ENCODE measurements around the gene WDR77.

Gene WDR77

DNA sequence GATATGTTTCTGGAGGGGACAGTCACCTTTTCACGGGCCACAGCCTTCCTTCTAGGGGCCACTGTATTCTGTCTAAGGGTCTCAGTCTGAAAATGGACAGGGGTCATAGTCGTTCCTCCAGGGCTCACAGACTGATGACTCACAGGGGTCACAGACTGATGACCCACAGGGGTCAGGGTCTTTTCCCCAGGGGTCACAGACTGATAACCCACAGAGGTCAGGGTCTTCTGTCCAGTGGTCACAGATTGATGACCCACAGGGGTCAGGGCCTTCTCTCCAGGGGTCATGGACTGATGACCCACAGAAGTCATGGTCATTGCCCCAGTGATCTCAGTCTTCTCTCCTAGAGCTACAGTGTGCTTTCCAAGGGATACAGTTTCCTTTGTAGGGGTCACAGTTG, 34.3 kb downstream of the WDR77 start:
- TF ChIP-seq, protein P1, sequence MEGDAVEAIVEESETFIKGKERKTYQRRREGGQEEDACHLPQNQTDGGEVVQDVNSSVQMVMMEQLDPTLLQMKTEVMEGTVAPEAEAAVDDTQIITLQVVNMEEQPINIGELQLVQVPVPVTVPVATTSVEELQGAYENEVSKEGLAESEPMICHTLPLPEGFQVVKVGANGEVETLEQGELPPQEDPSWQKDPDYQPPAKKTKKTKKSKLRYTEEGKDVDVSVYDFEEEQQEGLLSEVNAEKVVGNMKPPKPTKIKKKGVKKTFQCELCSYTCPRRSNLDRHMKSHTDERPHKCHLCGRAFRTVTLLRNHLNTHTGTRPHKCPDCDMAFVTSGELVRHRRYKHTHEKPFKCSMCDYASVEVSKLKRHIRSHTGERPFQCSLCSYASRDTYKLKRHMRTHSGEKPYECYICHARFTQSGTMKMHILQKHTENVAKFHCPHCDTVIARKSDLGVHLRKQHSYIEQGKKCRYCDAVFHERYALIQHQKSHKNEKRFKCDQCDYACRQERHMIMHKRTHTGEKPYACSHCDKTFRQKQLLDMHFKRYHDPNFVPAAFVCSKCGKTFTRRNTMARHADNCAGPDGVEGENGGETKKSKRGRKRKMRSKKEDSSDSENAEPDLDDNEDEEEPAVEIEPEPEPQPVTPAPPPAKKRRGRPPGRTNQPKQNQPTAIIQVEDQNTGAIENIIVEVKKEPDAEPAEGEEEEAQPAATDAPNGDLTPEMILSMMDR (IDR thresholded peaks at IDR 0.05; ENCODE audit: insufficient read depth, low read depth, low read length, missing control alignments) = no peak
- H3K4me3 ChIP-seq (ENCODE audit: low read depth, low read length) = no peak overlapping the region
- no peak for DNase-seq (ENCODE audit: low read depth)

DNA sequence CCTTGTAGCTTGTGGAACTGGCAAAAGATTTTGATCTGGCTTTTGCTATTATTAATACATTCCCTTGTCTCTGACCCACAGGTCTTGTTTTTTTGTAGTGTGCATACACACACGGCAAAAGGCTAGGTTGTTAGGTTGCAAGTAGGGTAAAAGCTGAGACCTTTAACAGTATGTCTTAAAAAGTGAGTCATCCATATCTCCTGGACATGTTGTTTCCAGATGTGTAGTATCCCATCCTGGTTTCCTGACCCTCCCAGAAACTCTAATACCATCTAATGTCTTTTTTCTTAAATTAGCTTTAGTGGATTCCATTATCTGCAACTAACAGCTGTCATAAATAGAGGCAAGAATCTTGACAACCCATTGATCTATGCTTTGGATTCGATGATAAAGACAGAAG, 36.2 kb downstream of the WDR77 start:
- no peak for DNase-seq (ENCODE audit: low read depth)
- no peak overlapping the region for H3K4me3 ChIP-seq (ENCODE audit: low read depth, low read length)
- TF ChIP-seq, protein P1 (IDR thresholded peaks at IDR 0.05; ENCODE audit: insufficient read depth, low read depth, low read length, missing control alignments) = no peak

DNA sequence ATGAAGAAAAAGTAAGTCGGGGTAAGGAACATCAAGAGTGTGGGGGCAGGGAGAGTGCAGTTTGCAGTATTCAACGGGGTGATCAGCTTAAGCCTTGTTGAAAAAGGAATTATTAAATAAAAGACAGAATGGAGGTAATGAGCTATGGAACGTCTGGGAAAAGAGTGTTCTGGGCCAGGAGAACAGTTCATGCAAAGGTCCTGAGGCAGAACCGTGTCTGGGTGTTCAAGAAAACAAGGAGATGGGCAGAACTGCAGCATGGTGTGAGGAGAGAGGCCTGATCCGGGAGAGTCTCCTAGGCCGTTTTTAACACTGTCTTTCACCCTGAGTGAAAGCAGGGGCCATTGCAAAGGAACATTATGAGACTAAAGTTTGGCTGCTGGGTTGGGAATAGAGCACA, 41.8 kb downstream of the WDR77 start:
- no peak overlapping the region for H3K4me3 ChIP-seq (ENCODE audit: low read depth, low read length)
- TF ChIP-seq, protein P1 (IDR thresholded peaks at IDR 0.05; ENCODE audit: insufficient read depth, low read depth, low read length, missing control alignments) = no peak
- no peak for DNase-seq (ENCODE audit: low read depth)

DNA sequence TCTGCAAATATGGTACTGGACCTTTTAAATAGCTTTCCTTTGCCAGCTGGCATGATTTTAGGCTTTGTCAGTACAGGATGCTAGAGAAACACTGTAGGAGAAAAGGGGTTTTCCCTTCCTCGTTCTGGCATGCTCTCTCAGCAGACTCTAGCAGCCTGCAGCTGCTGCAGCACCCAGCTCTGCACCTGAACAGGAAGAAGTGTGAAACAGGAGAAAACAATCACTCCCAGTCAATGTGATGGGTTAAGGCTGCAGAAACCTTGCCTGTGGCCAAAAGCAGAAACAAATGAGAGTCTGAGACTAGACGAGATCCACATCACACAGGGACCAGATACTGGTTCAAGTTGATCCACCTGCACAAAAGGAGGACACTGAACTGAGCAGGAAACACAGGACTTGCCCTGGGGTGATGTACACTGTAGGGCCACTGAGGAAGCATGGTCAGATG, 42.7 kb downstream of the WDR77 start:
- H3K4me3 ChIP-seq (ENCODE audit: low read depth, low read length) = no peak overlapping the region
- peak; percentile 84 for DNase-seq (ENCODE audit: low read depth)
- TF ChIP-seq, protein P1 (IDR thresholded peaks at IDR 0.05; ENCODE audit: insufficient read depth, low read depth, low read length, missing control alignments) = no peak

DNA sequence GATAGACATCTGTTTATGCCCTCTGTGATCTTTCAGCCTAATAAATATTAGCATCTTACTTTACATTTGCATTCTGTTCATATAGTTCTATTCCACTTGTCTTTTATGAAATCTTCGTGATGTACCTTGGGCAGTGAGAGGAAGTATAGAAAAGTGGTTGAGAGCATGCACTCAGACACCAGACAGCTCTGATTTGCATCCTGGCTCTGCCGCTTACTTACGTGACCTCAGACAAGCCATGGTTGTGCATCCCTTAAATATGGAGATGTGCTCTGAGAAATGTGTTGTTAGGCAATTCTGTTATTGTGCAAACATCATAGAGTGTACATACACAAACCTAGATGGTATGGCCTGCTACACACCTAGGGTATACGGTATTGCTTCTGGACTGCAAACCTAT, 44.5 kb downstream of the WDR77 start:
- DNase-seq (ENCODE audit: low read depth) = peak; percentile 6
- H3K4me3 ChIP-seq (ENCODE audit: low read depth, low read length) = no peak overlapping the region
- TF ChIP-seq, protein P1 (IDR thresholded peaks at IDR 0.05; ENCODE audit: insufficient read depth, low read depth, low read length, missing control alignments) = no peak

DNA sequence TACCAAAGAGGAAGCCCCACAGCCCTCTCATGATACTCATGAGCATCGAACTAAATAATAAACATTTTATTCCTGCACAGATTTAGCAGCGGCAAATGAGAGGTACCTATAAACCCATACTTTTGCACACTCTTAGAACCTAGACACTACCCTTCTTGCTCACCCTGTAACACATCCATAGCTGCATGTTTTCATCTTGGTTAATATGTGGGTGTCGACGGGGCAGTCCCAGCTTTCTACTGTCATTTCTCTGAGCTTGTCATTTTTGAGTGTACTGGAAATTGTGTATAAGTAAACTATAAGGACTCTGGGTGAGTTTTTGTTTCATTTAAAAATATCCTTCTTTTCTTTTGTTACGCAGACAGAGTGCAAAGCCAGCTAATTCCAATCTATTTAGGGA, 47.0 kb downstream of the WDR77 start:
- no peak for DNase-seq (ENCODE audit: low read depth)
- TF ChIP-seq, protein P1 (IDR thresholded peaks at IDR 0.05; ENCODE audit: insufficient read depth, low read depth, low read length, missing control alignments) = no peak
- H3K4me3 ChIP-seq (ENCODE audit: low read depth, low read length) = no peak overlapping the region

DNA sequence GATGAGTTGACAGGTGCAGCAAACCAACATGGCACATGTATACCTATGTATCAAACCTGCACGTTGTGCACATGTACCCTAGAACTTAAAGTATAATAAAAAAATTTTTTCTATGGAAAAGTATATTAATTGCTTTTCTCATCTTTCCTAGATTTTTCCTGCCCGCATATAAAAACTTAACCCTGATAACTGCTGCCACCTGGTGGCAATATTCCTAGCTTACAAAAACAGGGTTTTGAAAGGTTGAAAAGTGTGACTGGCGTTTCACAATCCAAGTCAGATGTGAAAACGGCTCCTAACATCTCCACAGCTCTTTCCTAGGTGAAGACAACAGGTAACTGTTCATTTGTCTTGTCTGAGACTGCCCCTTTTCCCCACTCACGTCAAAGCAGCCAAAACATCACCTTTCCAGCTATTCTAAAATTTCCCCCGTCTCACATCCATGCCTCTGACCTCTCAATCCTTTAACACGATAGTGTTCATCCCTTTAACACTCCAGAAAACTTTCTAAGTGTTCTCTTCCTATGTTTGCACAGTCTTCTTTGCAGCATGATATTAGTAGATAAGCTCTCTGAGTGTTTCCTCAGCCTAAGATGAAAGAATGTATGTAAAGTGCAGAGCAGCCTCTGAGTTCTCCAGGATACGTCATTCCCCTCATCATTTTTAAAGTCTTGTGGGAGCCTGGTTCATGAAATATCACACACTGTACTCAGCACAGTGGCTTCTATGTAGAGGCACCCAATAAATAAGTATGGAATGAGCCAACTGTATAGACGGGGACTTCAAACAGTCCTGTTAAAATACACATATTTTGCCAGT, 49.1 kb downstream of the WDR77 start:
- H3K4me3 ChIP-seq (ENCODE audit: low read depth, low read length) = no peak overlapping the region
- TF ChIP-seq, protein P1 (IDR thresholded peaks at IDR 0.05; ENCODE audit: insufficient read depth, low read depth, low read length, missing control alignments) = peak; percentile 48
- DNase-seq (ENCODE audit: low read depth) = peak; percentile 49

Data from GM12865 (cell line).